GM23248 (cell line): ENCODE measurements around the gene WDR11.

Experiments used
- EZH2 ChIP-seq: fragments of 200-600 bp; sonication (generic); IDR thresholded peaks from 2 replicates; pipeline ENCODE4 v1.6.1; 2018; ENCODE audit warnings: antibody characterized with exemption, mild to moderate bottlenecking; ENCODE audit not compliant: insufficient read depth, poor library complexity, severe bottlenecking
- EZH2phosphoT487 ChIP-seq: fragments of 200-600 bp; sonication (generic); IDR thresholded peaks from 2 replicates; pipeline ENCODE4 v1.6.1; 2018; ENCODE audit warnings: antibody characterized with exemption, moderate library complexity, mild to moderate bottlenecking, low read depth; ENCODE audit not compliant: insufficient read depth

DNA sequence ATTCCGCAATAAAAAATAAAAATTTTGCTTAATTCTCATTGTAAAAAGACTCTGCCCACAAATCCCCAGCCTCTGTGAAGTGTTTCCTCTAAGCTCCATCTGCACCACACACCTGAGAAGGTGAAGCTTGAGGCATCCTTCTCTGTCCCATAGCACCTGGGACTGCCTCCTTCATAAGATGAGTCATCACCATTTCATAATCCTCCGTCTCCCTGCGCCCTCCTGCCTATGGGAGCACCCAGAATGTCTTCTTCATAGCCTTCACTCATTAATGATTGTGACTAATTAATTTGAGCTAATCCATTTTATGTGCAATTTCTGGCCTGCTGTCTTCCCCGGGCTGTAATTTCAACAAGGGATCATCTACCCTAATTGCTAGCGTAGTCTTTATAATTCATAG, 90.3 kb downstream of the WDR11 start:
- TF ChIP-seq EZH2 (no peak), EZH2phosphoT487 (no peak)
